HG03045 (cell line): Measurements from ENCODE around the gene ZNF662.

Source experiments
- ATAC-seq: cut with Tn5 transposase; IDR thresholded peaks from one replicate; pipeline ENCODE4 v1.9.1; 2021; ENCODE audit warnings: mild to moderate bottlenecking, moderate library complexity; ENCODE audit not compliant: unreplicated experiment

ZNF662 gene

DNA sequence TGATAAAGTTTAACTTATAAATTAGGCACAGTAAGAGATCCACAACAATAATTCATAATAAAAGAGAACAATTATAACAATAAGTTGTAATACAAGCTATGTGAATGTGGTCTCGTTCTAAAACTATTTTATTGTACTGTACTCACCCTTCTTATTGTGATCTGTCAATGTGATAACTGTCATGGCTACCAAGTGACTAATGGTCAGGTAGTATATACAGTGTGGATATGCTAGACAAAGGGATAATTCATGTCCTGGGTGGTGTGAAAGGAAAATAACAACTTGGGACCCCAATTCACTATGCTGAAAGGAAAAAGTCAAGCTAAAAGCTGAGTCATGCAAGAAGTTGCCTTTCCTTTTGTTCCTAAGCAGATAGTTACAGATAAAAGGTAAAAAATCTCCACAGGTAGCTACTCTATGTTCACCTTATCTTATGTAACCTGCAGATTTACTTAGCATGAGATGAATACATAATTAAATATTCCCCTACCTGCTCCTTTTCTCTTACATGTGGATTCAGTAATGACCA is 19.6 kb upstream of the ZNF662 start:
- no peak for ATAC-seq

DNA sequence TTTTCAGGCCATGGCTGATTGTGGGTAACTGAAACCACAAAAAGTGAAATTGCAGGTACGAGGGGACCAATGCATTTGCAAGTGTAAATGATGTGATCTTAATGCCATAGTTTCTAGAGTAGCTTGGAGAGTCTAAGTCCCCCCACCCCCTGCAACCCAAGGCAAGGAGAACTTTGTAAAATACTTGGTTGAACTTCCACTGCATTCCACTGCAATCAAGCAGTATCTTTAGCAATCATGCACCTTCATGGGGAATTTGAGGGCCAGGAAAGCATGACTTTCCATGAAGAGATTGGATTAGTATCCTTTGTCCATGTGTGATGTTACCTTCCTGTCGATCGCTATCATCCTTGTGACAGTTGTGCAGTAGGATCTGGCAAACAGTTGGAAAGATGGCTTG is 18.9 kb upstream of the ZNF662 start:
- no peak for ATAC-seq

DNA sequence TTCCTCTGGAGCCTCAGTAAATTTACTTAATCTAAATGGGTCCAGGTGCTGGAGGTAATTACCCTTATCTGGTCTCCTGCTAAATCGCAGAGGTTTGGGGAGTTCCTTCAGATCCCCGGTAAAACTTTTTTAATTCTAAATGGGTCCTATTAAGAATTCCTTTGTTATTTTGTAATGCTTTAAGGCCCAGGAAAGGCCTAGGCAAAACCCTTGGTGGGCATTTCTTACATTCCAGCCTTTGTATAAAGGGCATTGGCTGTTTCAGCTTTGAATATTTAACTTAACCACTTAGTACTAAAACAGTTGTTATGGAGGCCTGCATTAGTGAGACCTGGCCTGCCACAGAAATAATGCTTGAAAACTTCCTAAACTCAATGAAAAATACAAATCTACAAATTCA is 14.9 kb upstream of the ZNF662 start:
- ATAC-seq, result no peak

DNA sequence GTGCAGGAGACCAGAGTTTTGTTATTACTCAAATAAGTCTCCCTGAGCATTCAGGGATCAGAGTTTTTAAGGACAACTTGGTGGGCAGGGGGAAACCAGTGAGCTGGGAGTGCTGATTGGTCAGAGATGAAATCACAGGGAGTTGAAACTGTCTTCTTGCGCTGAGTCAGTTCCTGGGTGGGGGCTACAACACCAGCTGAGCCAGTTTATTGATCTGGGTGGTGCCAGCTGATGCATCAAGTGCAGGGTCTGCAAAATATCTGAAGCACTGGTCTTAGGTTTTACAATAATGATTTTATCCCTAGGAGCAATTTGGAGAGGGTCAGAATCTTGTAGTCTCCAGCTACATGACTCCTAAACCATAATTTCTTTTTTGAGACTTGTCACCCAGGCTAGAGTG is 13.8 kb upstream of the ZNF662 start:
- ATAC-seq, result no peak

DNA sequence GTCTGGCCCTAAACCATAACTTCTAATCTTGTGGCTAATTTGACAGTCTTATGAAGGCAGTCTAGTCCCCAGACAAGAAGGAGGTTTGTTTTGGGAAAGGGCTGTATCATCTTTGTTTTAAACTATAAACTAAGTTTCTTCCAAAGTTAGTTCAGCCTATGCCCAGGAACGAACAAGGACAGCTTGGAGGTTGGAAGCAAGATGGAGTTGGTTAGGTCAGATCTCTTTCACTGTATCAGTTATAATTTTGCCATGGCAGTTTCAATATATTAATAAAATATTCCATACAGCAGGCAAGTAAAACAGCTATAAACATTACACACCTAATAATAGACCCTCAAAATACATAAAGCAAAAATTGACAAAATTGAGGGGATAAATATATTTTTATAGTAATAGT is 13.1 kb upstream of the ZNF662 start:
- ATAC-seq, result no peak

DNA sequence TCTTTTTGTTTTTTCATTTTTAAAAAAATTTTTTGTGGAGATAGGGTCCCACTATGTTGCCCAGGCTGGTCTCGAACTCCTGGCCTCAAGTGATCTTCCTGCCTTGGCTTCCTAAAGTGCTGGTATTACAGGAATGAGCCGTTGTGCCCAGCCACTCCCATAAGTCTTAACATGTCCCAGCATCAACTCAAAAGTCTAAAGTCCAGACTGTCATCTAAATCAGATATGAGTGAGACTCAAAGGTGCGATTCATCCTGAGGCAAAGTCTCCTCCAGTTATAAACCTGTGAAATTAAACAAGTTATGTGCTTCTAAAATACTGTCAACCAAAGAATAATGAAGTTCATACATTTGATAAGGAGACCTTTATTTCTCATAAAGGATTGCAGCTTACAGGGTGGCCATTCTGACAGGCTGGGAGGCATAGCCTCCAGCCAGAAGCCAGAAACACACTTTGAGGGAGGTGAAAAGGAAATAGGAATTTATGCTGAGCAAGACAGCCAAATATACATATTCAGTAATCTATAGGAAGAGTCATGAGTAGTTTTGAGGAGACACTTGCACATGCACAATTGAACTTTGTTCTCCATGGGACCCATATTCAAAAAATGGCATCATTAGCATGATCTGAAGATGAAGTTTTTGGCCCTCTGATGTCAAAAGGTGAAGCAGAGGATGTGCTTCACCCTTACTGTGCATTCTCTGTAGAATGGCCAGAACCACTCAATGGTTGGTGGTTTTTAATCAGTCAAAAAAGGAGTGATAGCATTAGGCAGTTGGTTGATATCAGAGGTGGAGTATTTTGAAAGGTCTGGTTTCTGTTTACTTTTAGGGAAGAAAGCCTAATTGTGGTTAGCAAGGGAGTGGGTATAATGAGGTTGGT is 11.0 kb upstream of the ZNF662 start:
- ATAC-seq, result no peak

DNA sequence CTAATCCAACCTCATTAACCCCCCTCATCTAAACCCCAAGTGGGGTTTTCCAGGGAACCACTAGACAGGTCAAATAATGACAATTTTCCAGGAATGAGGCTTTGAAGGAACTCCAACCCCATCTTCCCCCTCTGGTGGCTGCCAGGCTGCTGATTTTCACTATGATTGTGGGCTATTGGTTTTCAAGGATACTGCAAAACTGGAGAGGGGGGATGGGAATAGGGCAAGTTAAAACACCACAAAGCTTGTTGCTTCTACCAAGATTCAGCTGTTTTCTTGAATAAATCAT is 10.4 kb upstream of the ZNF662 start:
- ATAC-seq, result no peak

DNA sequence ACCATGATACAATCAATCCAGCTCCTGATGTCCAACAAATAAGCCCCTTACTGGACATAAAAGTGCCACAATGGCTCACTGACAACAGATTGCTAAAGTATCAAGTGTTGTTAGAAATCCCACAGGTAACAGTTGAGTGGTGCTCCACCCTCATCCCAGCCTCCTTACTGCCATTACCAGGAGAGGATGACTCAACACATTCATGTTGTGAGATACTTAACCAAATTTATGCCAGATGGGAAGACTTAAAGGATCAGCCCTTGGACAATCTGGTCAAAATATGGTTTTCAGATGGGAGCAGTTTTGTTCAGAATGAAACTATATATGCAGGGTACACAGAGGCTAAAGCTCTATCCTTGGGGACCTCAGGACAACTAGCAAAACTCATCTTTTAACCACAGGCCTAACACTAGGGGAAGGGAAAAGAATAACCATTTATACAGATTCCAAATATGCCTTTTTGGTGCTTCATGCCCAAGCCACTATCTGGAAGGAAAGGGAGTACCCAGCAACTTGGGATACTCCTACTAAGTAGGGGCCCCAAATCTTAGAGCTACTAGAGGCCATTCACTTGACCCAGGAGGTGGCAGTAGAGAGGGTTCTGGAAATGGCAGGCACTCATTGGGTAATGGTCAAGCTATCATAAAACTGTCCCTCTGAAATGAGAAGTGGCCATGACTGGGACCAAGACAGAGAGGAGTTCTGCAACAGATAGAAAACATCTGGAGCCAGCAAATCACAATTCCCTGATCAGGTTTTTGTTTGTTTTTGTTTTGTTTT is 6.9 kb upstream of the ZNF662 start:
- no peak for ATAC-seq

DNA sequence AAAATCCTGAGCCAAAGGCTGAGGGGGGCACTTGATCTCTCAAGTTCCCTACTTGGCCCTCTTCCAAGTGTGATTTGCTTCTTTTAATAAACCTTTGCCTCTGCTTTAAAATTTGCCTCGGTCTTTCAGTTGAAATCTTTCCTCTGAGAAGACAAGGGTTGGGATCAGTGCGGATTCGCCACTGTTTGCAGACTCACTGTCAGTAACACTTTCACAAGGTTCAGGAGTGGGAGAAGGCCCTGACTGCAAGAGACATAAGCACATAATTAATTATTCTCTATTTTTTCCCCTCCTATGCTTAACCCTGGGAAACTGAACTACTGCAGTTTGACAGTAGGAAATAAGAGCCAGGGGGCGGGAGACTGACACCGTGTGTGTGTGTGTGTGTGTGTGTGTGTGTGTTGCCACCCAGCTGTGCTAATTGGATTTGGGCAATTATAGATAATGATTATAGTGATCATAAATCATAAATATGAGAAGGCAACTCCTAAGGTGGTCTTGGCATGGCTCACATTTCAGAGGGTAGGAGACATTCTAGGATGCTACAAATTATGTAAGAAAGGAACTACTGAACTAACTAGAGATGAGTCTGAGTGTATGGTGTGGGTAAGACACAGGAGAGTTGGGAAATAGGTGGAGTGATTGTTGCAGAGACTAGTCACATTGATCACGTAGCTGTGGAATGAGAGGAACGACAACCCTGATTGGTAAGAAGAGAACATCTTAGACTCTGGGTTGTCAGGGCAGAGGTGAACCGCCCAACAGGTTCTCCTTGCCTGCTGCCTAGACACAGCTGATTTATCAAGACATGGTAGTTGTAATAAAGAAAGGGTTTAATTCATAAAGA is 5.5 kb upstream of the ZNF662 start:
- no peak for ATAC-seq

DNA sequence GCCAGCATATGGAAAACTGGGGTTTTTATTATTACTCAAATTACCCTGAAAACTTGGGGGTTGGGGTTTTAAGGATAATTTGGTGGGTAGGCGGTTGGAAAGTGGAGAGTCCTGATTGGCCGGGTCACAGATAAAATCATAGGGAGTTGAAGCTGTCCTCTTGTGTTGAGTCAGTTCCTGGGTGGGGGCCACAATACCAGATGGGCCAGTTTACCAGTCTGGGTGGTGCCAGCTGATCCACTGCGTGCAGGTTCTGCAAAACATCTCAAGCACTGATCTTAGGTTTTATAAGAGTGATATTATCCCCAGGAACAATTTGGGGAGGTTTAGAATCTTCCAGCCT is 4.9 kb upstream of the ZNF662 start:
- no peak for ATAC-seq

DNA sequence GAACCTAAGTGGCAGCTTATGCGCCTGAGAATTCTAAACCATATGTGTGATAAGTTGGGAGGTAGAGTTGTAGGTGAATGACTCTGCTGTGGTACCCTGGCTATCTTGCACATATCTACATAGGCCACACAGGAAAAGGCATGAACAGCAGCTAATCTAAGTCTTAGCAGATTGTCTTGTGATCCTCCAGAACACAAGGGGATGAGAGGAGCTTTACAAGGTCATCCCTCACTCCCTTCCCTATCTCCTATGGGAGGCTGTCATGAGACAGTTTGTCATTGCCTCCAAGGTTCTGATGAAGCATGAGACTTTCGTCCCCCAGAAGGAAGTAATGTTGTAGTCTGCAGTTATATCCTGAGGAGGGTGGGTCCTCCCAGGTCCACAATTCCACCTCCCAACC is 3.7 kb upstream of the ZNF662 start:
- ATAC-seq, result no peak

DNA sequence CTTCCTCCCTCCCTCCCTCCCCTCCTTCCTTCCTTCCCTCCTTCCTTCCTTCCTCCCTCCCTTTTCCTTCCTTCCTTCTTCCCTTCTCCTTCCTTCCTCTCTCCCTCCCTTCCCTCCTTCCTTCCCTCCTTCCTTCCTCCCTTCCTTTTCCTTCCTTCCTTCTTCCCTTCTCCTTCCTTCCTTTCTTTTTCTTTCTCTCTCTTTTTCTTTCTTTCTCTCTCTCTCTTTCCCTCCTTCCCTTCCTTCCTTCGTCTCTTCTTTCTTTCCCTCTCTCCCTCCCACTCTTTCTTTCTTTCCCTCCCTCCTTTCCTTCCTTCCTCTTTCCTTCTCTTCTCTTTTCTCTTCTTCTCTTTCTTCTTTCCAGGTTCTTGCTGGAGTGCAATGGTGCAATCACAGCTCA is 1.9 kb upstream of the ZNF662 start:
- ATAC-seq, result no peak

DNA sequence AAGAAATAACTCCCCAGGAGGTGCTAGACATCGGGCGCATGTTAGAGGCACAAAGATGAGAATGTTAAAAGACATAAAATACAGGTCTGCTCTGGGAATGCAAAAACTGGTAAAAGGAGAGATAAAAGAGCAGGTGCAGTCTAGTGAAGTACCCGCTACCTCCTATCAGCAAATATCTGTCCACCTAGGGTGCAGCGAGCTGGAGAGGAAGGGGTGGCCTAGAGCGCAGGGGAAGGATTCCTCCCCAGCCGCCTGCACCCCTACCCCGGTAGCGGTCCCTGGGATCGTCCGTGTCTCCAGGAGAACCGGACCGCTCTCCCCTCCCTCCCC is 237 bp upstream of the ZNF662 start:
- ATAC-seq, result no peak

DNA sequence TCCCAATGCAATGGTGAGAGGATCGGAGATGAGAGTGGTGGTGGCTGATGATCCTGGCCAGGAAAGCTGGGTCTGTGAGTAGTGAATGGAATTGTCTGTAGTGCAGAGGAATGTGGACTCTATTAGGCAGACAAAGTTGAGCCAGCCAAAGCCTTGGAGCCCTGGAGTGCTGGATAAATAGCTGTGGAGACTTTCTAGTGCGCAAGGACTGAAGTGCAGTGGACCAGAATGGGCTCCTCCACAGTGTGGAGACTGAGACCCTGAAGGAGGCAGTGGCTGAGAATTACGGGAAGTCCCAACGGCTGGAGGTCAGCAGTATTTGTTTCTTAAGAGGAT is 874 bp downstream of the ZNF662 start:
- ATAC-seq, result no peak

DNA sequence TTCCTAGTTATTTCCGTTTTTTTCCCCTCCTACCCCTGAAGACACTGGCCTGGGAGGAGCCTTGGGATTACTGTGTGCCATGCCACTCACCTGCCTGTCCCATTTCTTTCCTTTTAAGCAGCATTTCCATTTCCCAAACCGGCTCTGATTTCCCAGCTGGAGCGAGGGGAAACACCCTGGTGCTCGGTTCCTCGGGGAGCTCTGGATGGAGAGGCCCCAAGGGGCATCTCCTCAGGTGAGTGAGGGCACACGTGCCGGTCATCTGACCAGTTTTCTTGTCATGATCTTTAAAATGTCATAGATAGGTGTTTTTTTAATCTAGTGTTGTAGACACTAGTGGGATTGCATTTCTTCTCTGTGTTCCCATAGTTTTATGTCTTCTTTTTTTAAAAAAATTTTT is 2.7 kb downstream of the ZNF662 start:
- ATAC-seq, result no peak

DNA sequence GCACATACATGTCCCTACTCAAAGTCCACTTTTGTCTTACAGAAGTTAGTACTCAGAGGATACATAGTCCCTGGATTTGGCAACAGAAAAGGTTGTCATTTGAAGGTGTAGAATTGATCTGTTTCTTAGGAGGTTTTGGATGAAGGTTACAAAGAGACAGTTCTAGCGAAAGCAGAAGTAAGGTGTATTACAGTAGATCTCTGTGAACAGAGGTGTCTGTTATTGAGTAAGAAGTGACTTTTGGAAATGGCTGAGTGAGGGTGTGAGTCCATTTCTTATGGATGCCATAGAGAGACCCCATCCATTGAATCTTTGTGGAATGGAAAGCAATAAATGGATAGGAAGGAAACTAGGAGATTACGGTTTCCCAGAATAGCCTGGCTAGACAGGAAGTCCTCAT is 5.6 kb downstream of the ZNF662 start:
- no peak for ATAC-seq

DNA sequence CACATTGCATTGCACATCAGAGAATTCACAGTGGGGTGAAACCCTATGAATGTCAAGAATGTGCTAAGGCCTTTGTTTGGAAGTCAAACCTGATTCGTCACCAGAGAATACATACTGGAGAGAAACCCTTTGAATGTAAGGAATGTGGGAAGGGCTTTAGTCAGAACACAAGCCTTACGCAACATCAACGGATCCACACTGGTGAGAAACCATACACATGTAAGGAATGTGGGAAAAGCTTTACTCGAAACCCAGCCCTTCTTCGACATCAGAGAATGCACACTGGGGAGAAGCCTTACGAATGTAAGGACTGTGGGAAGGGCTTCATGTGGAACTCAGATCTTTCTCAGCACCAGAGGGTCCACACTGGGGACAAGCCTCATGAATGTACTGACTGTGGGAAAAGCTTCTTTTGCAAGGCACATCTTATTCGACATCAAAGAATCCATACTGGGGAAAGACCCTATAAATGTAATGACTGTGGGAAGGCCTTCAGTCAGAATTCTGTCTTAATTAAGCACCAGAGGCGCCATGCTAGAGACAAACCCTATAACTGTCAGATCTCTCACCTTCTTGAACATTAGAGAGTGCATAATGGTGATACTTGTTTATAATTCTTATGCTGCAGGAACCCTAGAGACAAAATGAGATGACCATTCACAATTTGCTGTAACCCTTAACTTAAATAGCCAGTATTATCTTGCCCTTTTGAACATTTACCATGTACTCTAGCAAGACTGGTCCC is 9.0 kb downstream of the ZNF662 start:
- ATAC-seq, result no peak

DNA sequence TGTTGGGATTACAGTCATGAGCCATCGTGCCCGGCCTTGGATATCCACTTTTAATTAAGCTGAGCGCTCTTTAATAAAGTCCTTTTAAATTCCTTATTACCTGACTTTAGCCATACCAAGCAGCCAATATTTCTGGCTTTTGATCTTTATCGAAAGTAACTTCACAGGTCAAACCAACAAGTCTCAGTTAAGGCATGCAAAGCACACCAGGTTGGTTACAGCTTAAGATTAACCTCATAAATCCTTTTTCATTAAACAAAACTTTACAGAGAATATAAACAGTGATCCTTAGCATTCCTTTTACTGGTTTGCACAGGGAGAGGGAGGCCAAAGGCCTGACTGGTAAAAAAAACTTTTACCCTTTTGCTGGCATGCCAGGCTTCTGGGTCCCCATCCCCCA is 17.7 kb downstream of the ZNF662 start:
- ATAC-seq, result no peak

DNA sequence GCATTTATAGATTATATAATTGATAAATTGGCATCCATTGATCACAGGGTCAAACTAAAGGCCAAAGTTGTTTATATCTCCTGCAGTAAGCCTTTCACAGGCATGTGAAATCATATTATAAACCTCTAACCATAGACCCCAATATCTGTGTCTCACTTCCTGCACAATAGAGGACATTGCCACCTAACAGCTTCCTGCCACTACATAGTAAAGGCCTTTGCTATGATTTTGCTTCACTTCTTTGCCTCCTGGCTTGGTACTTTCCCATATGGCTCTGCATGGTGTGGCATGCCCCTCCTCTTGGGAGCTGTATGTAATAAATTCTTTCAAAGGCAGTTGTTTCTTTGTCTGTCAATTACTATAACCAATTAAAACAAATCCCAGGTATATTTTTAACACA is 20.4 kb downstream of the ZNF662 start:
- no peak for ATAC-seq

DNA sequence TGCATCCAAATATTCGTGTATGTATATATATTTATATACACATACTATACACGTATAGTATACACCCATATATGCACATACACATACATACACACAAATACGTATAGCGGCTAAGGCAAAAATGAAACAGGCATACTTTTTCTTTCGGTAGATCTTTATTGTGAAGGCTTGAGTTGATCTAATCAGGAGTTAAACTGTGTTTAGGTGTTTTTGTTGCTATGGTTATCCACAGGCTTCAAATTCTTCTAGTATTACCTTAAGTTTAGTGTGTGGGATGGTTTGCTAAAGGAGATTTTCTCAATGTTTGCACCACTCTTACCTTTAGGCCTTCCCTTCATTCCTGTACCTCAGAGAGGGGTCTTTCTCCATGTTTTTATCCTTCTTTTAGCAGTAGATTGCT is 28.2 kb downstream of the ZNF662 start:
- no peak for ATAC-seq

DNA sequence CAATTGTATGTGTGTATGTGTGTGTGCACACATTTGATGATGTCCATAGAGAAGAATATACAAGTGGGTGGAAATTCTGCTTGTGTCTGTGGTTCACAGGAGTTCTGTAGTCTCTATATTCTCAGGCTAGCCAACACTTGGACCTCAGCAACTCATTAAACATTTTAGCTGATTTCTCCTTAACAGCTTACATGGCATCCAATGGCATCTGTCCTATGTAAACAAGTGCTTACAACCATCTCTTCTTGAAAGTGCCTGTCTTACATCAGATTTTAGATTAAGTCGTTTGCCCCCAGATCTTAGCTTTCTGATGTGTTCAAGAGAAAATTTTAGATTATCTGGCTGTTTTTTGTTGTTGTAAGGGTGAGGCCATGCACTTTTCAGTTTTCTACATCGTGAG is 29.0 kb downstream of the ZNF662 start:
- no peak for ATAC-seq
